ENCODE results near the gene EFCAB6.

EFCAB6 gene

GRCh38 chr22:43643387-43643786 lies 168.7 kb downstream of the EFCAB6 start:
- peak in 29 of 51 donors; percentile 3 to 63 (median 21) for DNase-seq

- DNase-seq: no peak
Measured at GRCh38 chr22:43642319-43643206, 169.5 kb downstream of the EFCAB6 start.

- DNase-seq: no peak
Measured at GRCh38 chr22:43639228-43639948, 172.7 kb downstream of the EFCAB6 start.

GRCh38 chr22:43637275-43638260 lies 174.5 kb downstream of the EFCAB6 start:
- no peak for DNase-seq

GRCh38 chr22:43636086-43636485 lies 176.0 kb downstream of the EFCAB6 start:
- DNase-seq: no peak

GRCh38 chr22:43635101-43635500 lies 177.0 kb downstream of the EFCAB6 start:
- DNase-seq: no peak

- no peak for DNase-seq
Measured at GRCh38 chr22:43634316-43634715, 177.8 kb downstream of the EFCAB6 start.

GRCh38 chr22:43633631-43634285 lies 178.3 kb downstream of the EFCAB6 start:
- no peak for DNase-seq

GRCh38 chr22:43631846-43632245 lies 180.3 kb downstream of the EFCAB6 start:
- DNase-seq: no peak

- DNase-seq: no peak
Measured at GRCh38 chr22:43631201-43631600, 180.9 kb downstream of the EFCAB6 start.

GRCh38 chr22:43630451-43630850 lies 181.7 kb downstream of the EFCAB6 start:
- DNase-seq: no peak

- DNase-seq: no peak
Measured at GRCh38 chr22:43628250-43628649, 183.9 kb downstream of the EFCAB6 start.

- DNase-seq: no peak
Measured at GRCh38 chr22:43627485-43628213, 184.5 kb downstream of the EFCAB6 start.

GRCh38 chr22:43625242-43625641 lies 186.9 kb downstream of the EFCAB6 start:
- no peak for DNase-seq

GRCh38 chr22:43624144-43624998 lies 187.7 kb downstream of the EFCAB6 start:
- DNase-seq: no peak

GRCh38 chr22:43622886-43623285 lies 189.2 kb downstream of the EFCAB6 start:
- no peak for DNase-seq

- DNase-seq: no peak
Measured at GRCh38 chr22:43620197-43620596, 191.9 kb downstream of the EFCAB6 start.

GRCh38 chr22:43618517-43618916 lies 193.6 kb downstream of the EFCAB6 start:
- no peak for DNase-seq

GRCh38 chr22:43616645-43617044 lies 195.5 kb downstream of the EFCAB6 start:
- no peak for DNase-seq
